ENCODE results near the gene BAD.

- TF ChIP-seq EZH2phosphoT487 (IDR thresholded peaks at IDR 0.05; ENCODE audit: borderline replicate concordance, low read depth, low read length) = no peak
- TF ChIP-seq, protein P1, sequence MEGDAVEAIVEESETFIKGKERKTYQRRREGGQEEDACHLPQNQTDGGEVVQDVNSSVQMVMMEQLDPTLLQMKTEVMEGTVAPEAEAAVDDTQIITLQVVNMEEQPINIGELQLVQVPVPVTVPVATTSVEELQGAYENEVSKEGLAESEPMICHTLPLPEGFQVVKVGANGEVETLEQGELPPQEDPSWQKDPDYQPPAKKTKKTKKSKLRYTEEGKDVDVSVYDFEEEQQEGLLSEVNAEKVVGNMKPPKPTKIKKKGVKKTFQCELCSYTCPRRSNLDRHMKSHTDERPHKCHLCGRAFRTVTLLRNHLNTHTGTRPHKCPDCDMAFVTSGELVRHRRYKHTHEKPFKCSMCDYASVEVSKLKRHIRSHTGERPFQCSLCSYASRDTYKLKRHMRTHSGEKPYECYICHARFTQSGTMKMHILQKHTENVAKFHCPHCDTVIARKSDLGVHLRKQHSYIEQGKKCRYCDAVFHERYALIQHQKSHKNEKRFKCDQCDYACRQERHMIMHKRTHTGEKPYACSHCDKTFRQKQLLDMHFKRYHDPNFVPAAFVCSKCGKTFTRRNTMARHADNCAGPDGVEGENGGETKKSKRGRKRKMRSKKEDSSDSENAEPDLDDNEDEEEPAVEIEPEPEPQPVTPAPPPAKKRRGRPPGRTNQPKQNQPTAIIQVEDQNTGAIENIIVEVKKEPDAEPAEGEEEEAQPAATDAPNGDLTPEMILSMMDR (conservative IDR thresholded peaks at IDR 0.05; ENCODE audit: low read length) = no peak
These were observed 22.0 kb downstream of the BAD start for GRCh38 chr11:64262271-64263002.

Measured in OCI-LY7 (cell line).